ENCODE results near the gene CREB3L2.

CREB3L2 gene

DNA sequence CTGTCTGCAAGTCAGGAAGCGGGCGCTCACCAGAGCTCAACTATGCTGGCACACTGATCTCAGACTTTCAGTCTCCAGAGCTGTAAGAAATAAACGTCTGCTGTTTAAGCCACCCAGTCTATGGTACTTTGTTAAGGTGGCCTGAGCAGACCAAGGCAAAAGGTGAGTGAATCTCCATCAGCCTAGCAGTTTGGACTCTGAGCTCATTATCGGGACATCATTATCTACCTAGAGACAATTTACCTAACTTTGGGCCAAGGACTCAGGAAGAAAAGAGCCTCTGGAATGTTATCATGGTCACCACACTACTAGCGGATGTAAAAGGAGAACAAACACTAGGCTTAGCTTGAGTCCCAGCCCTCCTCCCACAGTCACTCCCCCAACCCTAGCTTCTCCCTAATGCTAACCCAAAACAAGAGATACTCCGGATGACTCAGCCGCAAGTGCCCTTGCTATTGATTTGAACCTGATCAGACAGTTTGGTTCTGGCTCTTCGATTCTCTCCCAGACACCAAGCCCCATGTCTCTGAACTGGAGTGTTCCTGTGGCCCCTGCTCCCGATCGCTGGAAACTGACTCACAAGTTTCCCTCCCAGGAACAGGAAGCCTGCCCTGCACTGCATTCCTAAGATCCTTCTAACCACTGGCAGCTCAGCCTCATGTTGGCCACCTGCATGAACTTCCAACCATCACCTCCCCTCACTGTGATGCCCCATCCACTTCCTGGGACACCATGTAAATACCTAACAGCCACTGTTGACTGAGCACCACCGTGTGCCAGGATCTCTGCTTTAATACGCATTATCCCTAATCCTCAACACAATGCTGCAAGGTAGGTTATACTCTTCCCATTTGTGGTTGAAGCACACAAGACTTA is 34.5 kb downstream of the CREB3L2 start:
- DNase-seq, result peak; percentile 90

- no peak for DNase-seq
Observed at GRCh38 chr7:137966641-137967142, 35.2 kb downstream of the CREB3L2 start.

GRCh38 chr7:137965942-137966640 is 35.8 kb downstream of the CREB3L2 start:
- no peak for DNase-seq

DNA sequence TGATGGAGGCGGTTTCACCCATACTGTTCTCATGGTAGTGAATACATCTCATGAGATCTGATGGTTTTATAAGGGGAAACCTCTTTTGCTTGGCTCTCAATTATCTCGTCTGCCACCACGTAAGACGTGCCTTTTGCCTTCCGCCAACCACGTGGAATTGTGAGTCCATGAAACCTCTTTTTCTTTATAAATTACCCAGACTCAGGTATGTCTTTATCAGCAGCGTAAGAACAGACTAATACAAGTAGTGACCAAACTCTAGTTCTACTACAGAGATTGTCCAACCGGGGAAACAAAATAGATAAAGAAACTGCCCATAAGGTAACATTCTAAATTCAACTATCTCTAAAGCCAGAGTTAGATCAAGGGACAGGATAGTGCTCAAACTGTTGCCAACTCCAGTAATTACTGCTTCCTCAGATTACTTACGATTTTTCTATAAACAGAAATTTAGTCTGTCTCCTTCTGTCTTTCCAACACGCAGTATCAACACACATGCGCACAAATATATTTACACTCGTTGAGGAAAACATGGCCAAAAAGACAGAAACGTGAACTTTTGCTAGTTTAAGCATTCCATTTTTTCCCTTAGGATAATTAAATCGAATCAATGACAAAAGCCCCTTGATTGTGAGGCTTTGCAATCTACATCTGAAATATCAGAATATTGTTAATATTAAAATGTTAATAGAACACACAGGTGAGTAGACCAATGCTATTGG is 36.9 kb downstream of the CREB3L2 start:
- DNase-seq, result no peak

DNA sequence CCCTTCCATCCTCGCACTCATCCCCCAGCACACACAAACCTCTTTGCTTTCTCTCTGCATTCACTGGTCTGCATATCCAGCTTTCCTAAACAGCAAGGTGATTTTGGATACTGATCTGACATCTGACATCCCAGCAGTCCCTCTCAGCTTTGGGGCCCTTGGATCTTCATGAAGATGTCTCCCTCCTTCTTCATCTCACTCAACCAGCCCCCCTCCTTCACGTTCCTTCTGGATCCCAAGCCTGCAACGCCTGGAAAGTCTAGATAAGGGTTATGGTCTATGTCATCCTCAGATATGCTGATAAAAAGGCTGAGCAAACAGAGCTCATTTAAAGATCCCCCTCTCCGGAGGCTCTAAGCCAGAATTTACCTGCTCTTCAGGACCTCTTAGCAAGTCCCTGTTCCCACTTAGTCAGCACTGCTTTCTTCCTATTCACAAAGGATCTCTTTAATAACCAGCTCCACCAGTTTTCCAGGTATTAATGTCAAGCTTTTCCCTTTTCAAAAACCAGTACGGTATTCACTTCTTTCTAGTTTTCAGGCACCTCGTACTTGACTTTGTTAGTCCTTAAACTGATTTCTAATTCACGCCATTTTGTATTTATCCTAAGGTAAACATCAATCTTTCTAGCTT is 38.9 kb downstream of the CREB3L2 start:
- DNase-seq, result no peak

DNA sequence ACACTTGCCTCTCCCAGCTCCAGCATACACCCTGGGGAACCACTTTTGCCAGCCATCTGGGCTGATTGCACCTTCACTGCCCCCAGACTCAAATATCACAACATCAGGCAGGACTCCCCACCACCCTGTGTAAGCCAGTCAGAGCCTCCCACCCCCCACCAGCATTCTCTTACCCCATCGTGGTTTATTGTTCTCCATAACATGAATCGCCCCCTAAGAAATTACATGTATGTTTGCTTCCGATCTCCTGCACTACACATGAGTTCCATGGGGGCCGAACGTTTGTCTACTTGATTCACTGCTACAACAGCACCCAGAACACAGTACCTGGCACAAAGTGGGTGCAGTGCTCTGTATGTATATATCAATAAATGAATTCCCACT is 39.4 kb downstream of the CREB3L2 start:
- no peak for DNase-seq

DNA sequence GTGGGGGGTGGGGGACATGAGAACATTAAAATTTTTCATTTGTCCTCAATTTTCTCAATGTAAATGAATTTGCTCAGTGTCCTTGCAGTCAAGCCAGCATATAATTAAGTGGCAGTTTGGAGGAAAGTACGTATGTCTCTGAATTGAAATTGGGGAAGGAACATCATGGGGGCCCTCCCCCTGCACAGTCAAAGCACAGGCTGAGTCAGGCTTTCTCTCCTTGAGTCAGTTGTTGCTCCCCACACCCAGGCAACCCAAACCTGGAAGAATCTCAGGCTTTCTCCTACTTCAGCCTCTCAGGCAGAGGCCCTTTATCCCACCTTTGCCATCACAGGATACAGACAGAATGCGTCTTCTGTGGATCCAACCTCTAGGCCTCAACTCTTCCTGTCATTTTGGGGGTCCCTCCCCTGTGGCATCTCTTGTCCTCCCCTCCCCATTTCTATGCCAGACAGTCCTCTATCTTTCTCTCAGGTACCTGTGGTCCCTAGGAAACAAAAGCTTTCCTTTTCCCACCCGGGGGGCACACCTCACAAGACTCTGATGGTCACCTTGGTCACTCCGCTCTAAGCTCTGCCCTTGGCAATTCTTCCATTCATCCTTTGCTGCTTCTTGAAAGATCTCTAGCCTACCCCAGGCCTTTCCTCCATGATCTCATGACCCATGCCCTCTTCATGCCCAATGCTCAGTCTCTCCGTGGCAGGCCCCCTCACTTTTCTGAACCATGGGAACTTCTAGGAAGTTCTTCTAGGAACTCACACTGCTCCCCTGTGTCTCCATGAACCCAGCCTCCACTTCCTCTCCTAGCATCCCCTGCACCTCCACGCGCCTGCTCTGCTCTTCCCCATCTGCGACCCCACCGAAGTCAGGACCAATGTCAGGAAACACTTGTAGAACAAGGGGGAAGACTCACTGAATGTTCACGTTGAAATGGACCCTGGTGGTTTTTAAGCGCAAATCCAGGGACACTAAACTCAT is 40.4 kb downstream of the CREB3L2 start:
- no peak for DNase-seq

DNA sequence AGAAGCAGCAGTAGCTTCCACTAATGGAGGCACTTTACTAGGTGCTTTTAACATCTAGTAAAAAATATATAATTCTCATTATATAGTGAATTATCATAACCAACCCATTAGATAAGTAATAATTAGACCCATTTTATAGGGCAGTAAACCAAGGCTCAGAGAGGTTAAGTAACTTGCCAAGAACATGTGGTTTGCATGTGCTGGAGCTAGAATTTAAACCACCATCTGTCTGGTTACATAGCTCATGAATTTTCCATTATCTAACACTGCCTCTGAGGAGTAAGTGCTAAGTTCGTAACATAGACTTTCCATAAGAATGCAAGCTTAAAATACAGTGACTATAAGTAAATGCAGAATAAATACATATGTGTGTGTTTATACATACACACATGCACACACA is 41.9 kb downstream of the CREB3L2 start:
- no peak for DNase-seq

- DNase-seq, result no peak
Observed at GRCh38 chr7:137958470-137959431, 43.1 kb downstream of the CREB3L2 start.

DNA sequence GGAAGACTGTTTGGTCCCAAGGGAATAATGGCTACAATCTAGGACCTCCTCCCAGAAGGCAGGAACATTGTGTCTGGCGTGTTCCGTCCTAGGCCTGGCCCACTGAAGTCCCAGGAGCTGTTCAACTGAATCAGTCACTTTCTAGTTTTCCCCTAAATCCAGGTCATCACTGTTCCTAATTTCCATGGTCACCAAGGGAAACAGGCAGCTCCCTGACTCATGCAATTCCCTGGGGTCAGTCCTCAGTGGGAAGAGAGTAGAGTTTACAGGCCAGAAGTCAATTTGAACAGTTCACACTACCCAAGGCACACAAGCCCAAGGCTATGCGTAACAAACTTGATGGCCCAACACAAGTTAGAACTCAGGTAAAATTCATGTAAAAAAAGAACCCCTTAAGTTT is 44.0 kb downstream of the CREB3L2 start:
- no peak for DNase-seq

DNA sequence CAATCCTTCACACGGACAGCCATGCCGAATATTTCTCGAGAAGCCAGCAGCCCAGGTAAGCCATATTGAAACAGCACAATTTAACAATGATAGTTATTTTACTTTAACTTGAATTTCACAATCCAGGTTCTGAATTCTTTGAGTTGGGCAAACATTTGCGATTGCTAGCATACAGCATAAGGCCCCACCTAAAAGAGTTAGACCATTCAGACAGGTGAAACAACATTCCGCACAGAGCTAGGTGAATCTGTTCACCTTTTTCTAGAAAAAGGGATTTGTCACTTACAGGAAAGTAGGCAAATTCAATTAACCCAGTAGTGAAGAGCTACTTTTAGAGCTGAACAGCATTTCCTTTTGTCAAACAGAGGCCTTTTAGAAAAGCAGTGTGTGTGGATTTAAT is 45.3 kb downstream of the CREB3L2 start:
- no peak for DNase-seq

GRCh38 chr7:137956183-137956582 is 45.7 kb downstream of the CREB3L2 start:
- DNase-seq, result no peak

- no peak for DNase-seq
Observed at GRCh38 chr7:137954614-137955013, 47.3 kb downstream of the CREB3L2 start.

GRCh38 chr7:137953665-137954470 is 48.0 kb downstream of the CREB3L2 start:
- DNase-seq, result peak; percentile 72

DNA sequence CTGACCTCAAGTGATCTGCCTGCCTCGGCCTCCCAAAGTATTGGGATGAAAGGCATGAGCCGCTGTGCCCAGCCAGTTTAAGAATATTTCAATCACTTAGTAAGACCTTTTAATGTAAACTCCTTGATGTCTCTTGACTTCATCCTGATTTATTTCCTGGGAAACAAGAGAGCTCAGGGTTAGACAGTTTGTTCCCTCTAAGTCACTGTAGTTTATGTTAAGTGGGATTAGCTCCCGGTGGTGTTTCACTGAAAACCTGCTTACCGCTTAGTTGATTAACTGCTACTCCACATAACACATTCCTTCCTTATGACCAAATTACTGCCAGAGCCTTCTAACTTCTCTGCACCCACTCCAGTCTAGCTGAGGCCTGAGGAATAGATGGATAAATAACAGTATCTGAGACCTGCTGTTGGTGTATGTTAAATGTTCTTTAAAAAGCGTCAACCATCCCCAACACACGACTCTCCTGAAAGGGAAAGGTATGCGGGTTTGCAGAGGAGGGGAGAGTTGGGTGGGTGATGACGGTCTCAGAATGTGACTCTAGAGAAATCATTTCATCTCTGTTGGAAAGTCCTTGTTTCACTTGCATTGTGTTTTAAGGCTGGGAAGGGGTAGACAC is 48.7 kb downstream of the CREB3L2 start:
- peak; percentile 82 for DNase-seq

- no peak for DNase-seq
Observed at GRCh38 chr7:137952426-137952805, 49.5 kb downstream of the CREB3L2 start.

- no peak for DNase-seq
Observed at GRCh38 chr7:137951700-137952425, 50.0 kb downstream of the CREB3L2 start.

DNA sequence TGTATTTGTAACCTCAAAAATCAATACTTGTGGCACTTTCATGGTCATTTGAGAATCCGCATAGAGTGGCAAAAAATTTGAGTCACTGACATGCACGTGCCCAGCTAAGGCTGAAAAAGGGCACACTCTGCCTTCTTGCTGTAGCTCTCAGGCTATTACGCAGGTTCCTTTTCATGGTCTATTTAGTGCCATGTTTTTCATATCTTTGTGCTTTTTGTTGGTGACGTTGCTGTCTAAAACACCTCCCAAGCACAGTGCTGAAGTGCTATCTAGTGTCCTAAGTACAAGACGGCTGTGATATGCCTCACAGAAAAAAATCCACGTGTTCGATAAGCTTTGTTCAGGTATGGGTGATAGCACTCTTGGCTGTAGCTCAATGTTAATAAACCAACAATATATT is 50.9 kb downstream of the CREB3L2 start:
- DNase-seq, result no peak

- DNase-seq, result no peak
Observed at GRCh38 chr7:137950263-137950621, 51.6 kb downstream of the CREB3L2 start.
